ENCODE measurements around the gene PDSS2.

DNA sequence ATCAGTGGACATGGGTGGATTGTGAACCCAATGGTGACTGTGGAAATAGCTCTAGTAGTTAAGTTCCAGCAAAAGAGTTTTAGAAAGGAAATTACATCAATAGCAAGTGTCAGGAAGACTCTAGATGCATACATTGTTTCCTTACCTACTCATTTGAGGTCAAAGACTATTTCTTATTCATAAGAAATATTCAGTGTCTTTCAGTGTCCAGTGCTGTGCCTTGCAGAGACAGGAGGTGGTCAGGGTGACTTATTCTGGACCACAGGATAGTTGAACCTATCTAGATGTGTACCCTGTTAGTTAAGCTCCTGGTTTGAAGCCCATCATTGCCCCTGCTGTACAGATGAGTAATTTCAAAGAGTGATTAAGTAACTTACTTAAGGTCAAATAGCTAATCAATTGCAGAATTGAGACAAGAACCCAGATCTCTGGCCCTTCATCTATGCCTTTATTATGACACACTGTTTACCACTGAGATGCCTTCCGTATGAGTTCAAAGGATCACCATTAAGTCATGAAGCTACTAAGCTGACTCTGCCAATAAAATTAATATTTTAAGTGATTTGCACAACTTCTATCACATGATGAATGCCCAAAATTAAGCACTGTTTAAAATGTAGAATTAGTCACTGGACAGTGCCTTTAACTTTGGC is 136.1 kb downstream of the PDSS2 start:
- TF ChIP-seq, protein P1, sequence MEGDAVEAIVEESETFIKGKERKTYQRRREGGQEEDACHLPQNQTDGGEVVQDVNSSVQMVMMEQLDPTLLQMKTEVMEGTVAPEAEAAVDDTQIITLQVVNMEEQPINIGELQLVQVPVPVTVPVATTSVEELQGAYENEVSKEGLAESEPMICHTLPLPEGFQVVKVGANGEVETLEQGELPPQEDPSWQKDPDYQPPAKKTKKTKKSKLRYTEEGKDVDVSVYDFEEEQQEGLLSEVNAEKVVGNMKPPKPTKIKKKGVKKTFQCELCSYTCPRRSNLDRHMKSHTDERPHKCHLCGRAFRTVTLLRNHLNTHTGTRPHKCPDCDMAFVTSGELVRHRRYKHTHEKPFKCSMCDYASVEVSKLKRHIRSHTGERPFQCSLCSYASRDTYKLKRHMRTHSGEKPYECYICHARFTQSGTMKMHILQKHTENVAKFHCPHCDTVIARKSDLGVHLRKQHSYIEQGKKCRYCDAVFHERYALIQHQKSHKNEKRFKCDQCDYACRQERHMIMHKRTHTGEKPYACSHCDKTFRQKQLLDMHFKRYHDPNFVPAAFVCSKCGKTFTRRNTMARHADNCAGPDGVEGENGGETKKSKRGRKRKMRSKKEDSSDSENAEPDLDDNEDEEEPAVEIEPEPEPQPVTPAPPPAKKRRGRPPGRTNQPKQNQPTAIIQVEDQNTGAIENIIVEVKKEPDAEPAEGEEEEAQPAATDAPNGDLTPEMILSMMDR (conservative IDR thresholded peaks at IDR 0.05; ENCODE audit: low read depth, low read length): no peak
- TF ChIP-seq EZH2 (IDR thresholded peaks at IDR 0.05; ENCODE audit: borderline replicate concordance, low read depth, low read length, poor library complexity, severe bottlenecking): no peak
